GM21737 (cell line): Measurements from ENCODE around the gene IMMP2L.

Experiments used
- ATAC-seq: cut with Tn5 transposase; IDR thresholded peaks from one replicate; pipeline ENCODE4 v1.9.1; 2021; ENCODE audit warnings: mild to moderate bottlenecking, moderate library complexity; ENCODE audit not compliant: unreplicated experiment

Gene IMMP2L

DNA sequence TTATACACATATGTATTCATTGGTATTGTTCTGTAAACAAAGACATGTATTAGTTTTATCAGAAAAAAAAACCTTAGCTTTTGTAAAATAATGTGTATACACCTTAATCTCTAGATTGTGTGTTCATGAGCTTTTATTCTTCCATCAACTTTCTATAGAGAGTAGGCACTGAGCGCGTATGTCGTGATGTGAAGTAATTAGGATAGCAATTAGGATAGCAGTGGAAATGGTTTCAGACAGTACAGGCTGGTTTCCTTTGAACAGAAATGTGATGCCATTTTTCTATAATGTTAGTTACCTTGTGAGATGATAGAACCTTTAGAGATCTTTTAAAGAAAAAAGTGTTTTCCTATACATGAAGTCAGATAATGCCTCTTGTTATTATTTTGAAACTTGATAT, 709.0 kb downstream of the IMMP2L start:
- no peak for ATAC-seq

DNA sequence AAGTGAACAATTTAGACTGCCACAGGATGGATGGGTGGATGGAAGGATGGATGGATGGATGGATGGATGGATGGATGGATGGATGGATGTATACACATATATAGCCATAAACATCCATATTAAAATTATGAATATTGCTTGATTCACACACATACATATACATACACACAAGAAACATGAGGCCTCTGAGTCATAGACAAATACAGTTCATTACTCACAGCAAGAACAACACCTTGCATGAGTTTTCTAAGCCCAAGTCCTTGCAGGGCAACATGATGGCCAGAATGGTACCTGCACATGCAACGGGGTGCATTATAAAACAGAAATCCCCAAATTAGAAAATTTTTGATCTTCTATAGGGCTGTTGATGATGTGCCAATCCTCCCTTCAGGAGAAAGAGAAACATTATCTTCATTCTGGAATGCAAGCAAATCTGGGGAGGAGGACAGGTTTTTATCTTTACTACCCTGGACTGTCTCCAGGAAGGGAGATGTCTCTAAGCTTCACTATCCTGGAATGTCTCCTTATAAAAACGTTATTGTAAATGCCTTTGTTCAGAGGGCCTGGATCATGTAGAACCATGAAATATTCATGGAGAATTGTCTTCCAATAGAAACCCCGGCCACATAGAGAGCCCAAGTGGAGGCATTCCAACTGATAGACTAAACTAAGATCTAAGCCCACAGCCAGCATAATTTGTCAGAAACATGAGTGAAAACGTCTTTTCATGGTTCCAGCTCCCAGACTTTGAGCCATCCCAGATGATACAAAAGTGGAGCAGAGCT, 709.9 kb downstream of the IMMP2L start:
- ATAC-seq, result no peak

- no peak for ATAC-seq
Observed at GRCh38 chr7:110850224-110850623, 712.1 kb downstream of the IMMP2L start.

DNA sequence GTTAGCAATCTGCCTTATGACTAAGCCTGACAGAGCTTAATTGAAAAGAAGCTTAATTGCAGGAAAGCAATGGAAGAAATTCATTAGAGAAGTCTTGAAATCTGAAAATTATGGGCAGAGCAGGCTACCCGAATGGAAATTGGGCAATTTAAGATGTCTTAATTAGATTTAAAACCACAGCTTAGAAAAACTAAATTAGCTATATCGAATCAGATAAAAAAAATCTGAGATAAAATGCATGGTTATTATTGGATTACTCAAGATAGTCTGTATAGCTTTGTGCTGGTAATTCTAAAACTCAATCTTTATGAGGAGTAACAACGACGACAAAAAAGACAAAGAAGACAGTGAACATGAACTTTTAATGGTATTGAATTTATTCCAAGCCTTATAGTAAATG, 719.5 kb downstream of the IMMP2L start:
- no peak for ATAC-seq

GRCh38 chr7:110841840-110842545, 720.3 kb downstream of the IMMP2L start:
- no peak for ATAC-seq

- ATAC-seq, result no peak
Observed at GRCh38 chr7:110839866-110840265, 722.4 kb downstream of the IMMP2L start.

DNA sequence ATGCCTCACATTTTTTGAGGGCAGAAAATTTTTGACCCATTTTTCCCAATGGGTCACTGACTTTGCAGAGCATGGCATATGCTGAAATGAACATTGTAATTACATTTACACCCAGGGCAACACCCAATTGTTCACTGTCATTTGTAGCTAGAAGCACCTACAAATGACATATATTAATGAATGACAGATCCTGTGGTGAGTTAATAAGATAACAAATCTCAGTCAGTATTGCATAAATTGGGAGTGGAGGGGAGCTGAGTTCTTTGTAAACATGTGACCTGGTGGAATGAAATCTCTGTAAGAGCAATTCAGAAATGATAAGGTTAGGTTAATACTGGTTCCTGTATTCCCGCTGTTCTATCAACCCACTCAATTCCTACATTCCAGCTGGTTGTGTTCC, 726.4 kb downstream of the IMMP2L start:
- no peak for ATAC-seq

- ATAC-seq, result no peak
Observed at GRCh38 chr7:110835218-110835617, 727.1 kb downstream of the IMMP2L start.

- ATAC-seq, result no peak
Observed at GRCh38 chr7:110831419-110831818, 730.9 kb downstream of the IMMP2L start.

DNA sequence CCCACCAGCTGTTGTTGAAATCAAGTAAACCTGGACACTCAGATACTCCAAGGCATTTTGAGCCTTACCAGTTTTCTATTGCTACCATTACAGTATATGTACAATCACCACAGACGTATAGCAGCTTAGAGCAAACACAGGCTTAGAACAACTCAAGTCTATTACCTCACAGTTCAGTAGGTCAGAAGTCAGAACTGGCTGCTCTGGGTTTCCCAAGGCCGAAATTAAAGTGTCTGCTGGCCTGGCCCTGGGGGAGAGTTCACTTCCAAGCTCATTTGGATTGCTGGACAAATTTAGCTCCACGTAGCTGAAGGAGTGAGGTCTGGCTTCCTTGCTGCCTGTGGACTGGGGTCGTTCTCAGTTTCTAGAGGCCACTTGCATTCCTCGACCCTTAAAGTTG, 731.5 kb downstream of the IMMP2L start:
- ATAC-seq, result no peak

DNA sequence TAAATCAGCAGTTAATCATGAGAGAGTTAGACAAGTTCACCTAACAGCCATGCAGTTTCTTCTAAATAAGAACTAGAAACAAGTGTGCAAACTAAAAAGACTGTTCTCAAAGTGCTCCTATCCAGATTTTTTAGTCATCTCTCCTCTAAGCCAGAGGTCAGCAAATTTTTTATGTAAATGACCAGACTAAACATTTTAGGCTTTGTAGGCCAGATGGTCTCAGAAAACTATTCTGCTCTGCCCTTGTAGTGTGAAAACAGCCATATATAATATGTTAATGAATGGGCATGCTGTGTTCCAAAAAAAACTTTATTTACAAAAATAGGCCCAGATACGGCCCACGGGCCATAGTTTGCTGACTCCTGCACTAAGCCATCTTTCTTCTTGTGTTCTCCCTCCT, 734.4 kb downstream of the IMMP2L start:
- no peak for ATAC-seq

DNA sequence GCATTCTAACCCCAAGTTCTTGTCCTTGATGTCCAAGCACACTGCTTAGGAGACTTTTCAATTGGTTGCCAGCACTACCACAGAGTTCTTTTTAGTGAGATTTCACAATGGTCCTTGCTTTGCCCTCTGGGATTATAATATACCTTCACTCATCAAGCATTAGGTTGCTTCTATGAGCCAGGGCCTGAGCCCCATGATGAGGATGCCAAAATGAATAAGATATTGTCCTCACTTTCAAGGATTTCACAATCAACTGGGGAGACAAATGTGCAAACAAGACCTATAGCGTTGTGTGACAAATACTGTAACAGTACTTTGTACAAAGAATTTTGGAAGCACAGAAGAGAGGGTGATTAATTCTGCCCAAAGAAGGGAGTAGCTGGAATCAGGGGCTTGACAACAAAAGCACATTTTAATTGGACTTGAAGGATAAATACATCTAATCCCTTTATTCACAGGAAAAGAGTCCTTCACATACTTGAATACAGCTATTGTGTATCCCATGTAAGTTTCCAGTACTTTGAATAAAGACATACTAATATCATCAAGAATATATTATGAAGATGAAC, 734.9 kb downstream of the IMMP2L start:
- no peak for ATAC-seq

GRCh38 chr7:110813986-110814385, 748.3 kb downstream of the IMMP2L start:
- no peak for ATAC-seq

GRCh38 chr7:110809832-110810231, 752.5 kb downstream of the IMMP2L start:
- no peak for ATAC-seq

- no peak for ATAC-seq
Observed at GRCh38 chr7:110808361-110808760, 753.9 kb downstream of the IMMP2L start.

- no peak for ATAC-seq
Observed at GRCh38 chr7:110804501-110804900, 757.8 kb downstream of the IMMP2L start.

- ATAC-seq, result no peak
Observed at GRCh38 chr7:110803602-110804143, 758.6 kb downstream of the IMMP2L start.

DNA sequence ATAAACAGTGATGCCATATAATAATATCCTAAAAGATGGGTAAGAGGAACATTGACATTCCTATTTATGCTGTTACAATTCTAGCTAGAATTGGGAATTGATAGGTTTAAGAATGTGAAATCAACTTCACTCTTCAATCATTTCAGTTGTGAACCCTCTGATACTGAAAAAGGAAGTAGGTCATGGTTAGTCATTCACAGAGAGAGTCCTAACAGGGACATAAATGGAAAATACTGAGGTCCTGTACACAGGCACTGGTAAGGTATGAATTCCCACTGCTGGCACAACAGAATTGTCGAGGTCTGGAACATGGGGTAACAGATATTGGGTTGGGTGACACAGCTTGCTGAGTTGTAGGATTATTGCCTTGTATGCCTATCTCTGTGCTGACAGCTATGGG, 760.8 kb downstream of the IMMP2L start:
- no peak for ATAC-seq

DNA sequence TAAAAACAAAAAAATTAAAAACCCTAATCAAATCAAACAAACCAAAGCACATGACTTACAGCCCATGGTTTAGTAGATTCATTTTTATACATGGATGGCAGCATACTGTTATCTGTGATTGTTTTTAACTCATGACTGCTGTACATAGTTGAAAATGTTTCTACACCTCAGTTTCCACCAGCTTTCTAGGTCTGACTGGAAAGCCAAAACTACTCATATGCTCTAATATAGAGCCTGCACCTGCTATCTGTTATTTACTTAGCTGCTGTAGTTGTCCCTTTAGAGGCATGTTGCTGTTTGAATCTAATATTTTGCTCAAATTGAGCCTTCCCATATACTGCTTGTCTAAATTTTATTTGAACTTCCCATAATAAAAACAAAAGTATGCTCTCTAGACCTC, 761.3 kb downstream of the IMMP2L start:
- no peak for ATAC-seq

GRCh38 chr7:110797656-110798055, 764.6 kb downstream of the IMMP2L start:
- ATAC-seq, result no peak

DNA sequence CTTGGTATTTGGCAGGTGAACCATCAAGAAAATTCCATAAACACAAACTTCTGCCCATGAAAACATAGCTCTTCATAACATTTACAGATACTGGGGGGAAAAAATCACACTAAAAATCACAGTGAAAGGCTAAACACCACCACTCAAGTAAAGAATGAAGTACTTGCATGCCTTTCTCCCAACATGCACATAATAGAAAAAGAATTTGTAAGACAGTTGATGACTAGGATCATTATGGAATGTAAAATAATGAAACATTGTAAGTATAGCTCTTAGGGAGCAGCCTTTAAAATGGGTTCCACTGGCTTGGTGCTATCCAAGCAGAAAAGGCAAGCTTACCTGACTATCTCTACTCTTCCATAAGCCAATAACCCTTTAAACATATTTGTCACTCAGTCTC, 771.3 kb downstream of the IMMP2L start:
- ATAC-seq, result no peak
